CD4-positive, CD25-positive, alpha-beta regulatory T cell (primary cell): ENCODE measurements around the gene RORB. TPM values are rescaled to one million over a fixed set of nuclear protein-coding genes. Genes with fewer than 3 reads are reported as not detected.

Source experiments
- ATAC-seq, 2 donors: fragments of 150-1000 bp; cut with Tn5 transposase; one replicate each; pipeline ENCODE4 v1.10.0; 2021; ENCODE audit warnings: low read depth in 2 of 2, moderate number of reproducible peaks in 2 of 2, moderate library complexity in 1 of 2
- DNase-seq, 3 donors: peaks; one replicate each; pipeline versions ENCODE4 v3.0.0 to v3.0.0-alpha.2; 2012 to 2022; ENCODE audit warnings: mixed read lengths in 1 of 3
- H3K27ac ChIP-seq: one replicate; pipeline ENCODE4 v1.7.0; 2013; ENCODE audit warnings: mild to moderate bottlenecking, low read length; ENCODE audit not compliant: insufficient read depth, poor library complexity, severe bottlenecking
- H3K27me3 ChIP-seq: one replicate; pipeline ENCODE4 v1.7.0; 2013; ENCODE audit warnings: low read length; ENCODE audit not compliant: control insufficient read depth, insufficient read depth
- H3K36me3 ChIP-seq: one replicate; pipeline ENCODE4 v1.7.0; 2013; ENCODE audit warnings: mild to moderate bottlenecking, low read length, moderate library complexity; ENCODE audit not compliant: control insufficient read depth, insufficient read depth
- H3K4me1 ChIP-seq: 2 replicates; pipeline ENCODE4 v1.7.0; 2013; ENCODE audit warnings: mild to moderate bottlenecking, low read length; ENCODE audit not compliant: insufficient read depth, control insufficient read depth, poor library complexity, severe bottlenecking
- H3K4me3 ChIP-seq: one replicate; pipeline ENCODE4 v1.7.0; 2013; ENCODE audit warnings: low read depth, mild to moderate bottlenecking, low read length, moderate library complexity
- H3K9me3 ChIP-seq, 2 experiments: 1 replicate in 1 of 2; 2 replicates in 1 of 2; pipeline ENCODE4 v1.7.0; 2013; ENCODE audit warnings: low read length in 2 of 2, mild to moderate bottlenecking in 1 of 2, moderate library complexity in 1 of 2; ENCODE audit not compliant: control insufficient read depth in 2 of 2
- H3K27ac Mint-ChIP-seq, 3 donors: one replicate each; pipeline ENCODE4 v1.8.0; 2020 to 2022; ENCODE audit warnings: mild to moderate bottlenecking in 3 of 3, mixed read lengths in 3 of 3, moderate library complexity in 2 of 3
- H3K27me3 Mint-ChIP-seq: one replicate; pipeline ENCODE4 v1.8.0; 2022; ENCODE audit warnings: mild to moderate bottlenecking, mixed read lengths
- H3K36me3 Mint-ChIP-seq: one replicate; pipeline ENCODE4 v1.8.0; 2020; ENCODE audit warnings: mixed read lengths
- H3K4me1 Mint-ChIP-seq, 4 donors: one replicate each; pipeline ENCODE4 v1.8.0; 2020 to 2022; ENCODE audit warnings: mixed read lengths in 4 of 4, mild to moderate bottlenecking in 1 of 4
- H3K4me3 Mint-ChIP-seq, 4 donors: one replicate each; pipeline ENCODE4 v1.8.0; 2020 to 2022; ENCODE audit warnings: mild to moderate bottlenecking in 4 of 4, mixed read lengths in 4 of 4, moderate library complexity in 3 of 4
- H3K9me3 Mint-ChIP-seq, 7 donors: one replicate each; pipeline ENCODE4 v1.8.0; 2020 to 2022; ENCODE audit warnings: mixed read lengths in 7 of 7, mild to moderate bottlenecking in 3 of 7, moderate library complexity in 2 of 7
- polyA plus RNA-seq, 4 donors: library from polyadenylated mRNA; unstranded; fragments of 300-500 nt; fragmentation: Illumina TruSeq; gene quantifications; one replicate each; pipeline ENCODE4 v1.2.3, GENCODE V29; 2021
- total RNA-seq: library from RNA; stranded (reverse); gene quantifications from one replicate; pipeline ENCODE4 v1.2.3, GENCODE V29; 2022

RORB gene
- total and polyA plus RNA-seq, 5 donors from 2014 or later = not detected

DNA sequence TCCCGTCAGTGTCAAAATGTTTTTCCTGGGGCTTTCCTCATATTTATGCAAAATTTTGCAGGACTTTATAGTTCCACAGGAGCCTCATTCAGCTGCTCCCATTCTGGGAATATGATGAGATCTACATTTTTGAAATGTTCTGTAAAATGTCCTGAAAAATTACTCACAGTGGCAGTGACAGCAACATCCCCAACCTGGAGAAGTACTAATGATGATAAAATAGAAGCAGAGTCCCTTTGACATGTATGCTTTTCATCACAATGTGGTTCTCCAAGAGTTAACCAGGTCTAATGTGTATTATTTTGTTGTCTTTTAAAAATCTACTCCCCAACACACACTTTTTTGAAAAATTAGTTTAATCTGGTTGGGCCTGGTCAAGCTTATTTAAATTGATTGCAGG, 36.1 kb downstream of the RORB start:
- Histone ChIP-seq H3K9me3 (no peaks in the 10 kb centered on the region), H3K36me3 (no peaks in the 10 kb centered on the region), H3K4me3 (no peak overlapping the region), H3K27me3 (no peaks in the 10 kb centered on the region), H3K4me1 (no peaks in the 10 kb centered on the region), H3K27ac (no peak overlapping the region)
- no peaks in the 10 kb centered on the region for H3K36me3 Mint-ChIP-seq
- H3K4me1 Mint-ChIP-seq = no peaks in the 10 kb centered on the region
- H3K27ac Mint-ChIP-seq = no peak overlapping the region
- DNase-seq = no peak
- no peaks in the 10 kb centered on the region for H3K27me3 Mint-ChIP-seq
- no peak overlapping the region for H3K4me3 Mint-ChIP-seq
- H3K9me3 Mint-ChIP-seq = peaks cover 0 to 3% (median 0%) of the 10 kb centered on the region in 7 donors
- no peak for ATAC-seq

DNA sequence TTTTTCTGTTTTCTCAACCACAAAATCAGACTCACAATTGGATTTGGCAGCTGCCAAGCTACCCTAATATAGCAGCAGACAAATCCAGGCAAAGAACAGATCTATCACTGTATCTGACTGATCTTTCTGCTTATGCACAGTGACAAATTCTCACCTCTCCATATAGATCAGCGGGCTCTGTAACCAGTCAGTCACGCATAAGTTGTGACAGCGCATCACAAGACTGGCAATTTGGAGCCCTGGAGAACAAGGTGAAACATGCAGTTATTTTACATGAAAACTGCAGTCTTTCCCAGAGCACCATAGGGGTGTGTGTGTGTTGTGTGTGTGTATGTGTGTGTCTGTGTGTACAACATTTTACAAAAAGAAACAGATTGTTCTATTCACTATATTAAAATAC, 37.7 kb downstream of the RORB start:
- Mint-ChIP-seq H3K27me3 (no peaks in the 10 kb centered on the region), H3K4me3 (no peak overlapping the region), H3K9me3 (peaks cover 0 to 2% (median 0%) of the 10 kb centered on the region in 7 donors), H3K4me1 (no peaks in the 10 kb centered on the region), H3K27ac (no peak overlapping the region), H3K36me3 (no peaks in the 10 kb centered on the region)
- Histone ChIP-seq H3K36me3 (no peaks in the 10 kb centered on the region), H3K4me1 (no peaks in the 10 kb centered on the region), H3K27ac (no peak overlapping the region), H3K9me3 (no peaks in the 10 kb centered on the region), H3K4me3 (no peak overlapping the region), H3K27me3 (no peaks in the 10 kb centered on the region)
- no peak for ATAC-seq
- DNase-seq = no peak

GRCh38 chr9:74543145-74543544, 46.0 kb downstream of the RORB start:
- peaks cover 0 to 3% (median 0%) of the 10 kb centered on the region in 7 donors for H3K9me3 Mint-ChIP-seq
- H3K27ac Mint-ChIP-seq = no peak overlapping the region
- no peak overlapping the region for H3K4me3 Mint-ChIP-seq
- Histone ChIP-seq H3K4me1 (no peaks in the 10 kb centered on the region), H3K36me3 (no peaks in the 10 kb centered on the region), H3K9me3 (no peaks in the 10 kb centered on the region), H3K4me3 (no peak overlapping the region), H3K27ac (no peak overlapping the region), H3K27me3 (no peaks in the 10 kb centered on the region)
- ATAC-seq = no peak
- H3K4me1 Mint-ChIP-seq = no peaks in the 10 kb centered on the region
- H3K27me3 Mint-ChIP-seq = peaks cover 6% of the 10 kb centered on the region
- H3K36me3 Mint-ChIP-seq = no peaks in the 10 kb centered on the region
- DNase-seq = no peak

- Histone ChIP-seq H3K9me3 (no peaks in the 10 kb centered on the region), H3K36me3 (no peaks in the 10 kb centered on the region), H3K27ac (no peak overlapping the region), H3K4me1 (no peaks in the 10 kb centered on the region), H3K4me3 (no peak overlapping the region), H3K27me3 (no peaks in the 10 kb centered on the region)
- Mint-ChIP-seq H3K27me3 (peaks cover 6% of the 10 kb centered on the region), H3K27ac (no peak overlapping the region), H3K36me3 (no peaks in the 10 kb centered on the region), H3K9me3 (peaks cover 0 to 5% (median 2%) of the 10 kb centered on the region in 7 donors), H3K4me3 (no peak overlapping the region), H3K4me1 (no peaks in the 10 kb centered on the region)
- no peak for ATAC-seq
- DNase-seq = no peak
These were observed 54.1 kb downstream of the RORB start for GRCh38 chr9:74551266-74551665.

- H3K27me3 ChIP-seq = no peaks in the 10 kb centered on the region
- Mint-ChIP-seq H3K27ac (no peak overlapping the region), H3K27me3 (no peaks in the 10 kb centered on the region), H3K4me3 (peak overlapping the region in 1 of 4 donors; percentile 32), H3K36me3 (no peaks in the 10 kb centered on the region), H3K4me1 (no peaks in the 10 kb centered on the region), H3K9me3 (peaks cover 0 to 5% (median 2%) of the 10 kb centered on the region in 7 donors)
- no peaks in the 10 kb centered on the region for H3K9me3 ChIP-seq
- no peaks in the 10 kb centered on the region for H3K4me1 ChIP-seq
- H3K4me3 ChIP-seq = no peak overlapping the region
- ATAC-seq (no peak), DNase-seq (no peak)
- H3K36me3 ChIP-seq = no peaks in the 10 kb centered on the region
- H3K27ac ChIP-seq = no peak overlapping the region
These were observed 57.8 kb downstream of the RORB start for GRCh38 chr9:74554751-74555419.

- Mint-ChIP-seq H3K4me1 (no peaks in the 10 kb centered on the region), H3K4me3 (no peak overlapping the region), H3K9me3 (peaks cover 0 to 5% (median 2%) of the 10 kb centered on the region in 7 donors), H3K27me3 (no peaks in the 10 kb centered on the region), H3K27ac (no peak overlapping the region), H3K36me3 (no peaks in the 10 kb centered on the region)
- no peaks in the 10 kb centered on the region for H3K27me3 ChIP-seq
- no peaks in the 10 kb centered on the region for H3K36me3 ChIP-seq
- no peak overlapping the region for H3K27ac ChIP-seq
- no peaks in the 10 kb centered on the region for H3K4me1 ChIP-seq
- H3K9me3 ChIP-seq = no peaks in the 10 kb centered on the region
- ATAC-seq (no peak), DNase-seq (no peak)
- H3K4me3 ChIP-seq = no peak overlapping the region
These were observed 58.4 kb downstream of the RORB start for GRCh38 chr9:74555565-74555964.

DNA sequence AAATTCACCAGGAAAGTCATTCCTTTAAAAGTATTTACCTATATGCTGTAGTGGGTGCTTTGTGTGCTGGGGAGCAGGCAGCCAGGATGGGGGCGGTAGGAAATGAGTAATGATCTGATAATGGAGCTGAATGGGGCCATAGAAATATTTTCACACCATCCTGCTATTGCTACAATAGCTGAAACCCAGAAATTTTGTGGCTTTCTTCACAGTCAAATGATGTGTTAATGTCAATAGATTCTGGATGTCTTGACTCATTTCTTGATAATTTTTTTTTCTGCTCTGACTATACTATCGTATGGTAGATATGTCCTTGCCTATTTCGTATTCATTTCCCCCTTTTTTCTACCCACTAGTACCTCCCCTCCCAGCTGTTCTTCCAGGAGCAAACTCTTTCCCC, 59.5 kb downstream of the RORB start:
- Mint-ChIP-seq H3K9me3 (peaks cover 0 to 6% (median 2%) of the 10 kb centered on the region in 7 donors), H3K27me3 (no peaks in the 10 kb centered on the region), H3K27ac (no peak overlapping the region), H3K4me3 (no peak overlapping the region), H3K4me1 (no peaks in the 10 kb centered on the region), H3K36me3 (no peaks in the 10 kb centered on the region)
- no peaks in the 10 kb centered on the region for H3K9me3 ChIP-seq
- H3K27me3 ChIP-seq = no peaks in the 10 kb centered on the region
- H3K27ac ChIP-seq = no peak overlapping the region
- H3K36me3 ChIP-seq = no peaks in the 10 kb centered on the region
- H3K4me3 ChIP-seq = no peak overlapping the region
- ATAC-seq (no peak), DNase-seq (no peak)
- H3K4me1 ChIP-seq = no peaks in the 10 kb centered on the region

GRCh38 chr9:74557571-74557970, 60.4 kb downstream of the RORB start:
- DNase-seq (no peak), ATAC-seq (no peak)
- Histone ChIP-seq H3K4me1 (no peaks in the 10 kb centered on the region), H3K27ac (no peak overlapping the region), H3K9me3 (no peaks in the 10 kb centered on the region), H3K36me3 (no peaks in the 10 kb centered on the region), H3K27me3 (no peaks in the 10 kb centered on the region), H3K4me3 (no peak overlapping the region)
- Mint-ChIP-seq H3K4me1 (no peaks in the 10 kb centered on the region), H3K27me3 (no peaks in the 10 kb centered on the region), H3K4me3 (no peak overlapping the region), H3K27ac (no peak overlapping the region), H3K36me3 (no peaks in the 10 kb centered on the region), H3K9me3 (peaks cover 0 to 3% (median 1%) of the 10 kb centered on the region in 7 donors)
